ENCODE data around the gene KRTAP12-1.

Gene KRTAP12-1

DNA sequence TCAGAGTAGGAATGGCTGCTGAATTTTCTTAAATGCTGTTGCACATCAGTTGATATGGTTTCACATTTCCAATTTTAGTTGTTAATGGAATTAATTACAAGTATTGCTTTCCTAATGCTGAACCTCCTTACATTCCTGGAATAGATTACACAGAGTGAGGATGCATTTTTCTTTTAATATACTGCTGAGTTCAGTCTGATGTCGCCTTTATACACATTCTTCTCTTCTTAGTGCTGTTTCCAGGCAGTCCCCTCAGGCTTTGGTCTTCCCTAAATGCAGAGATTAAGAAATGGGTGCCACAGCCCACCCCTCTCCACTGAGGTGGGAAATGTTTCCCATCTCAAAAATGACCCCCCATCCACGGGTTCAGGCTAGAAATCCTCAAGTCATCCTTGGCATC, 36.1 kb upstream of the KRTAP12-1 start:
- TF ChIP-seq, protein P1, sequence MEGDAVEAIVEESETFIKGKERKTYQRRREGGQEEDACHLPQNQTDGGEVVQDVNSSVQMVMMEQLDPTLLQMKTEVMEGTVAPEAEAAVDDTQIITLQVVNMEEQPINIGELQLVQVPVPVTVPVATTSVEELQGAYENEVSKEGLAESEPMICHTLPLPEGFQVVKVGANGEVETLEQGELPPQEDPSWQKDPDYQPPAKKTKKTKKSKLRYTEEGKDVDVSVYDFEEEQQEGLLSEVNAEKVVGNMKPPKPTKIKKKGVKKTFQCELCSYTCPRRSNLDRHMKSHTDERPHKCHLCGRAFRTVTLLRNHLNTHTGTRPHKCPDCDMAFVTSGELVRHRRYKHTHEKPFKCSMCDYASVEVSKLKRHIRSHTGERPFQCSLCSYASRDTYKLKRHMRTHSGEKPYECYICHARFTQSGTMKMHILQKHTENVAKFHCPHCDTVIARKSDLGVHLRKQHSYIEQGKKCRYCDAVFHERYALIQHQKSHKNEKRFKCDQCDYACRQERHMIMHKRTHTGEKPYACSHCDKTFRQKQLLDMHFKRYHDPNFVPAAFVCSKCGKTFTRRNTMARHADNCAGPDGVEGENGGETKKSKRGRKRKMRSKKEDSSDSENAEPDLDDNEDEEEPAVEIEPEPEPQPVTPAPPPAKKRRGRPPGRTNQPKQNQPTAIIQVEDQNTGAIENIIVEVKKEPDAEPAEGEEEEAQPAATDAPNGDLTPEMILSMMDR (IDR thresholded peaks at IDR 0.05; ENCODE audit: low read depth, low read length) = no peak
- no peak for DNase-seq (ENCODE audit: extremely low read depth, low read depth)

DNA sequence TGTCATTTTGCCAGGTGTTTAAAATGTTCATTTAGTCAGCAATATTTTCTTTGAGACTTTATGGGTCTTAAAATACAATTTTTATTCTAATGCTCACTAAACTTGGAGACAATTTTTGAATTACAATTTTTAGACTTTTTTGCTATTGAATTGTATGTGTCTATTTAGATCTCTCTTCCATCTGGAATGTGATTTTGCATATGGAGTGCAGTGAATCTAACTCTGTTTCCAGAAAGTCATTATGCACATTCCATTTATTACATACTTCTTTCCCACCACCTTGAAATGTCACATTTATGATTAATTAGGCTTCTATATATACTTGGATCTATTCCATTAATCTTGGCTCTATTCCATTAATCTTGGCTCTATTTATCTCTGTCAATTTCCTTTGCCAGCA, 35.0 kb upstream of the KRTAP12-1 start:
- no peak for DNase-seq (ENCODE audit: extremely low read depth, low read depth)
- TF ChIP-seq, protein P1 (IDR thresholded peaks at IDR 0.05; ENCODE audit: low read depth, low read length) = no peak

DNA sequence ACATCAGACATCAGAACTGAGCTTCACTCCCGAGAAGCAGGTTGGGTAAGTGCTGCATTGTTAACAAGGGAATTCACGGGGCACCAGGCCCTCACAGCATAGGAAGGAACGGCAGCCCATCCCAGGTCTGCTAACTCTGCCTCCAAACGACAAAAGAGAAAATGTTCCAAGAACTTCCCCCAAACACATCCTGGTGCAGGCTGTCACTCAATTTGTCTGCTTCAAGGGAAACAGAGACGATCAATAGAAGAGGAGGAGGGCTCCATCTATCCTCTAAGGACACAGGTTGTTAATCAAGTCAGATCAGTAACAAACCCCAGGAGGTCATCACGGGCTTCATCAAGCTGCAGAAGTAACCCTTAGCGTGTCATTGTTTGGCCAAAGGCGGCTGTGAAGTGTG, 32.9 kb upstream of the KRTAP12-1 start:
- no peak for DNase-seq (ENCODE audit: extremely low read depth, low read depth)
- TF ChIP-seq, protein P1 (IDR thresholded peaks at IDR 0.05; ENCODE audit: low read depth, low read length) = no peak

DNA sequence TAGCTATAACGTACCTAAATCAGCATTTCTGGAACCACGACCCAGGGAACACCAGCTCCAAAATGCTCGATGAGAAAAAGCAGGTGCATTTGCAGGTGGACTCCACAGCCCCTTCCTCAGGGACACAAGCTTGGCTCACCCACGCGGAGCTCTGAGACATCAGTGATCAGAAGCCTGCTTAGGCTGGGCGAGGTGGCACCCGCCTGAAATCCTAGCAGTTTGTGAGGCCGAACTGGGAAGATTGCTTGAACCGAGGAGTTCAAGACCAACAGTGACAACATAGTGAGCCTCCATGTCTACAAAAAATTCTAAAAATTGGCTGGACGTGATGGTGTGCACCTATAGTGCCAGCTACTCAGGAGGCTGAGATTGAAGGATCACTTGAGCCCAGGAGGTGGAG, 31.9 kb upstream of the KRTAP12-1 start:
- DNase-seq (ENCODE audit: extremely low read depth, low read depth) = no peak
- TF ChIP-seq, protein P1 (IDR thresholded peaks at IDR 0.05; ENCODE audit: low read depth, low read length) = no peak

DNA sequence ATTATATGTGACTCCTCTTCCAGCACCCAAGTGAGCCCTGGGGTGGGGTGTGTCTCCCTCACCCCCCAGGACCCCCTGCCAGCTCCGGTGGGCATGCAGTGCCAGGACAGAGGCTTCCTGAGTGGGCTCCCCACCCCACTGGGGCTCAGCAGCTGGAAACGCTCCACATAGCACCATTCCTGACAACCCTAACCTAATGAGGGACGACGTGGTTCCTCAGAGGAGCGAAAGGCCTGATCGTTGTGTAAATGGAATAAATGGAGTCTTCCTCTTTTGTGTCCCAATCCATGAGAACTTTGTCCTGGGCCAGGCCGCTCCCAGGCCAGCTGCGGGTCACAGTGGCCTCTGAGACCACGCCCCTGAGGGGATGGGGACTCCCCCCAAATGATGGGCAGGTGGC, 31.2 kb upstream of the KRTAP12-1 start:
- no peak for DNase-seq (ENCODE audit: extremely low read depth, low read depth)
- TF ChIP-seq, protein P1 (IDR thresholded peaks at IDR 0.05; ENCODE audit: low read depth, low read length) = no peak

DNA sequence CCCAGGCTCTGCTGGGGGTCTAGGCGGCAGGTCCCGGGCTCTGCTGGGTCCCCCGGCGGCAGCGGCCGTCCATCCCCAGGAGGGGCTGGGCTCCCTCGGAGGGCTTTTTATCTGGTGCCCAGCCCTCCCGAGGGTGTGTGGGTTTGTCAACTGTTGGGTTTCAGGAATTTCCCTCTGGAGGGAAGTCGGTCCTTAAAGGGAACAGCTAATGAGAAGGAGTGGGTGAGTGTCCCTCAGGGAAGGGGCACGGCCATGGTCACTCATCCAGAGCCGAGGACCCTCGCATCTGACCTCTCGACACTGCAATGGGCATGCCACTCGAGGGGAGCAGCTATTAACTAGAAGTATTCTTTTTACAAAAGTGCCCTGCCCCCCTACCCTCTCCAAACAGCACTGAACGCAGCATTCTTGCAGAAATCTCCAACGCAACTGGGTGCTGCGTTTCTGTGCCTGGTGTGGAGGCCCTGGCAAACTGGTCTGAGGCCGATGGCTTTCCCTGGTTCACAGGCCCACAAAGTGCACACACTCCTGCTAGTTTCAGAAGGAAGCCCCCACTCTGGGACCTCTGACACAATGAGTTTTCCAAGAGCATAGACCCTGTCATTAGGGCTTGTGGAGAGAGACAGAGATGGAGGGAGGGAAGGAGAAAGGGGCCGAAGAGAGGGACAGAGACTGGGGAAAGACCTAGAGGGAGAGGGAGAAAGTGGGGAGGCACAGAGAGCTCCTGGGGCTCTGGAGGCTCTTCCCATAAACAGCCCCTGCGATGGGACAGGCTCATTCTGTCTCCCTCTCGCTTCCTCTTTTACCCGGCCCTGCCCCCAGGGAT, 30.5 kb upstream of the KRTAP12-1 start:
- DNase-seq (ENCODE audit: extremely low read depth, low read depth) = no peak
- TF ChIP-seq, protein P1 (IDR thresholded peaks at IDR 0.05; ENCODE audit: low read depth, low read length) = no peak

DNA sequence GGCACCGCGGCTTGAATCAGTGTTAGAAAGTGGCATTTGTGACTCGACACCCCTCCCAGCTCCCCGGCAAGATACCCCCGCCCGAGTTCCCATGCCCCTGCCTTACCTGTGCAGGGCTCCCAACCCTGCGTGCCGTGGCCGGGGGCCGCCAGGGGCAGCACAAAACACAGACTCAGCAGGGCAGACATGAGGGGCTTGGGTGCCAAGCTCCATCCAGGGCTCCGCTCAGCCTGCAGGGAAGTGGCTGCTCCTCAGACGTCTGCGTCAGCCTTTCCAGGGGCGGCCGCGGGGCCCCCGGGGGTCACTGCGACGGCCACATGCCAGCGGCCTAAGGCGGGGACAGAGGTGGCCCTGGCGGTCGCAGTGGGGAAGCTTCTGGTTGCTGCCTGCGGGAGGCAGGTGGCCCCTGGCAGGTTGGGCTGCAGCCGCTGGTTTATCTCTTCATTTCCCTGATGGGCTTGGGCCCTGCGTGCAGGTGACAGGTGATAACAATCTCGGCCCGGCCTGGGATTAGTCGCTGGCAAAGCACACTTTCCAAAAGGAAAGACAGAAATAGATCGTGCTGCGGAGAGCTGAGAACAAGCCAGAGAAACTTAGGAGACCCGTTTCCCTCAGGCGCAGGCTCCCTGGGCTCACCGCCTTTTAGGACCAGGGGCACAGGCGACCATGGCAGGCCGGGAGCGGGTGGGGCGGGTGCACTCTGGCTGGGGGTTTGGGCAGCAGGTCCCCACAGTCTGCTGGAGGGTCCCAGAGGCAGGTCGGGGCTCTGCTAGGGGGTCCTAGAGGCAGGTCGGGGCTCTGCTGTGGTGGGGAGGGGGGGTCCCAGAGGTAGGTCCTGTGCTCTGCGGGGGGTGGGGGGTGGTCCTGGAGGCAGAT, 29.6 kb upstream of the KRTAP12-1 start, which contains the start of gene TSPEAR:
TSPEAR (minus strand) TSS at position 246 of the 876 bp plus-strand sequence; CDS start at position 188, 58 bp downstream.
- DNase-seq (ENCODE audit: extremely low read depth, low read depth) = no peak
- TF ChIP-seq, protein P1 (IDR thresholded peaks at IDR 0.05; ENCODE audit: low read depth, low read length) = no peak

All from AG09319 (cell line).